ENCODE measurements around the gene NR3C1.

DNA sequence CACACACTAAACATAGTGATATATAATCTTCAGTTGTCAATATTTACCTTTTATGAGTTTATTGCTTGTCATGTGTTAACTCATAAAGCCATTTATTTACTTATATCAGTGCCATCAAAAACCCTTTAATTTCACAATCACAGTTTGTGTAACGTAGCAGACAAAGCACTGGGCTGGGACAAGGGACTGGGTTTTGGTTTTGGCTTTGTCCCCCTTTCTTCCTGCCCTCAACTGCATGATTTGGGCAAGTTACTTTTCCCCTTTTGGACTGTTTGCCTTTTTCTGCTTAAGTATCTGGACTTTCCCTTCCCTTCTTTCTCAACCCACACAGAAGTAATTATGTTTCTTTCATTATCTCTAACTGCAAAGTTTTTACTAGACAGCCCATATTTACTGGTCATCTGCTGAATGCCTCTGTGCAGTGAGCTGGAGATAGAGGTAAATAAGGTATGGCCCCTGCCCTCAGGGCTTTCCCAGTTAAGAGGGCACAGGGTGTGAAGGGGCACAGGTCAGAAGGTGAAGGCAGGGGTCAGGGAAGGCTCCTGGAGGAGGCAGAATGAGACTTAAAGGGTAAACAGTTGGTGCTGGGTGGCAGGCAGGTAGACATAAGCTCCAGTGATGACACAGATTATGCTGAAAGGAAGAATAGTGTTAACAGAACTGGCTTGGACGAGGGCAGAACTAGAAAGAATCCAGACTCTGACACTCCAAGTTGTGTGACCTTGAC, 14.8 kb upstream of the NR3C1 start:
- TF ChIP-seq POLR2A (IDR thresholded peaks at IDR 0.05) (no peak), CTCF (IDR thresholded peaks at IDR 0.05) (no peak)

Measured in right lobe of liver (tissue), 4 donors.